LNCaP clone FGC (cell line): ENCODE data around the gene CYBA.

Experiments
- DNase-seq: peaks from one replicate; pipeline ENCODE4 v3.0.0-alpha.2; 2011; ENCODE audit warnings: low read depth
- H3K4me3 ChIP-seq: 2 replicates; pipeline ENCODE4 v1.5.1; 2011; ENCODE audit warnings: mild to moderate bottlenecking, low read depth, low read length, control low read depth
- CTCF ChIP-seq: IDR thresholded peaks from 2 replicates; pipeline ENCODE4 v1.5.1; 2012; ENCODE audit warnings: mild to moderate bottlenecking; ENCODE audit not compliant: control insufficient read depth, insufficient read depth; ENCODE audit errors: extremely low read depth

The CYBA gene

GRCh38 chr16:88691924-88692560 is 41.2 kb upstream of the CYBA start:
- no peak for TF ChIP-seq CTCF
- no peak for DNase-seq
- H3K4me3 ChIP-seq, result no peak overlapping the region

GRCh38 chr16:88691129-88691813 is 40.4 kb upstream of the CYBA start:
- TF ChIP-seq CTCF, result no peak
- no peak for DNase-seq
- H3K4me3 ChIP-seq, result no peak overlapping the region

- TF ChIP-seq CTCF, result no peak
Observed at GRCh38 chr16:88690341-88691128, 39.7 kb upstream of the CYBA start.

GRCh38 chr16:88688013-88688778 is 37.3 kb upstream of the CYBA start:
- no peak overlapping the region for H3K4me3 ChIP-seq
- TF ChIP-seq CTCF, result no peak
- DNase-seq, result peak; percentile 58

More at GRCh38 chr16:88690341-88691128, 39.7 kb upstream of the CYBA start:
- no peak overlapping the region for H3K4me3 ChIP-seq
- DNase-seq, result no peak

GRCh38 chr16:88687676-88688012 is 36.8 kb upstream of the CYBA start:
- no peak for DNase-seq
- TF ChIP-seq CTCF, result no peak
- H3K4me3 ChIP-seq, result no peak overlapping the region

GRCh38 chr16:88687254-88687576 is 36.4 kb upstream of the CYBA start:
- no peak overlapping the region for H3K4me3 ChIP-seq
- no peak for DNase-seq
- no peak for TF ChIP-seq CTCF
